SH-SY5Y (cell line): ENCODE results near the gene SIRT3.

Source experiments
- GATA2 ChIP-seq: IDR thresholded peaks from 2 replicates; pipeline ENCODE4 v1.6.1; 2011; ENCODE audit warnings: mild to moderate bottlenecking, low read depth, low read length
- GATA3 ChIP-seq: IDR thresholded peaks from 2 replicates; pipeline ENCODE4 v1.6.1; 2011; ENCODE audit warnings: low read depth, mild to moderate bottlenecking, low read length, moderate library complexity

DNA sequence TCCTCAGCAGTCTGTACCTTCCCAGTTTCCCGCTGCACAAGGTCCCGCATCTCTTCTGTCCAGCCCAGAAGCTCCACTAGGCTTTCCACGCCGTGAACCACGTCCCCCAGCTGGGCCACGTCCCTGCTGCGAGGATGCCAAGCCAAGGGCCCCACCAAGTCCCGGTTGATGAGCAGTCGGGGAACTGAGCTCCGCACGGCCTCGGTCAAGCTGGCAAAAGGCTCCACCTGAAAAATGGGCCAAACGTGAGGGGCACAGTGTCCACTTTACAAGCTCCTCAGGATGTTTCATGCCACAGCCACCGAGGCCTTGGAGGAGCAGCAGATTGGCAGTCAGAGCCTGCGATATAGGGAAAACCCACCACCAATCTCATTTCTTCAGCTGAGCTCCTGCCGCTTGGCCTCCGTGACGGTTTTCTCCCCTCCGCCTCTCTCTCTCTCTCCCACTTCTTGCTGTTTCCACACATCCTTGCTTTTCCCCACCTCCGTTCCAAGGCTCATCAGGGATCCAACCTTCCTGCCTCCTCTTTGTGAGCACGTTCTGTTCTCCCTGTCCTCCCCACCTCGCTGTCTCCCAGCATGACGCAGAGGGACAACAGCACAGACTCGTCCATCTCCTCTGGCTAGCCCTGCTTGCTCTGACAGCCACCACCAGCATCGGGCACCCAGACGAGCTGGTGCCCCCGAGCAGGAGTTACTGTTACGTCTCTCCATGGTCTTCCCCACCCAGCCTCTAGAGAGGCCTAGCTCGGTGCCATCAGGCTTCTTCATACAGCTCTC, 17.1 kb downstream of the SIRT3 start:
- TF ChIP-seq GATA3: no peak
- TF ChIP-seq GATA2: no peak
